ENCODE data around the gene HEG1. TPM values are rescaled to one million over a fixed set of nuclear protein-coding genes. Genes with fewer than 3 reads are reported as not detected.

Gene HEG1
- total and polyA plus RNA-seq, 2 of the 13 experiments (the other 11 are each of a cell fraction or from before 2014, with no cell fraction given): 10.7 to 18.2 TPM

- peak; percentile 60 for TF ChIP-seq ZBTB37 (CRISPR knock-in tag; IDR thresholded peaks at IDR 0.05)
- TF ChIP-seq TBX3 (IDR thresholded peaks at IDR 0.05; ENCODE audit: borderline replicate concordance): peak; percentile 78; the same call in 1 of the 2 replicates
- no peak for TF ChIP-seq BRCA1 (CRISPR knock-in tag; IDR thresholded peaks at IDR 0.05)
- TF ChIP-seq KLF6 (CRISPR knock-in tag; IDR thresholded peaks at IDR 0.05): no peak
- TF ChIP-seq ZBTB10 (CRISPR knock-in tag; IDR thresholded peaks at IDR 0.05; ENCODE audit: borderline replicate concordance): no peak
- peak in 1 of 2 experiments; percentile 66; a peak in 2 of 4 replicates for TF ChIP-seq POLR2A (IDR thresholded peaks at IDR 0.05; ENCODE audit: insufficient read depth in 1 of 2, low read depth in 2 of 2, low read length in 2 of 2)
- no peak for TF ChIP-seq MAFG (CRISPR knock-in tag; IDR thresholded peaks at IDR 0.05)
- 0 out of 2 replicates have a peak, but pooled peaks have one; percentile 14 for TF ChIP-seq ZNF12 (CRISPR knock-in tag; IDR thresholded peaks at IDR 0.05)
- peak; percentile 84 for TF ChIP-seq ARID5B (CRISPR knock-in tag; IDR thresholded peaks at IDR 0.05)
- TF ChIP-seq HHEX (CRISPR knock-in tag; IDR thresholded peaks at IDR 0.05): peak; percentile 37; the same call in 1 of the 2 replicates
- TF ChIP-seq XBP1 (CRISPR knock-in tag; IDR thresholded peaks at IDR 0.05): no peak
- TF ChIP-seq HNRNPLL (IDR thresholded peaks at IDR 0.05; ENCODE audit: low read depth, low read length, poor library complexity, severe bottlenecking): no peak
- TF ChIP-seq TEAD2 (CRISPR knock-in tag; IDR thresholded peaks at IDR 0.05): no peak
- TF ChIP-seq FOSL1 (CRISPR knock-in tag; IDR thresholded peaks at IDR 0.05; ENCODE audit: borderline replicate concordance): peak; percentile 28; the same call in 1 of the 2 replicates
- peak; percentile 70 for TF ChIP-seq ZNF792 (CRISPR knock-in tag; IDR thresholded peaks at IDR 0.05)
- peak; percentile 52; the same call in 1 of the 2 replicates for TF ChIP-seq KAT8 (CRISPR knock-in tag; IDR thresholded peaks at IDR 0.05)
- no peak for TF ChIP-seq ZBTB42 (CRISPR knock-in tag; IDR thresholded peaks at IDR 0.05)
- peak; percentile 67 for TF ChIP-seq ZNF143 (CRISPR knock-in tag; IDR thresholded peaks at IDR 0.05)
- 0 out of 2 replicates have a peak, but pooled peaks have one; percentile 10 for TF ChIP-seq TRIM24 (CRISPR knock-in tag; IDR thresholded peaks at IDR 0.05)
- 0 out of 2 replicates have a peak, but pooled peaks have one; percentile 10 for TF ChIP-seq TFDP1 (CRISPR knock-in tag; IDR thresholded peaks at IDR 0.05; ENCODE audit: borderline replicate concordance)
Observed at GRCh38 chr3:125062904-125063618, 7.3 kb upstream of the HEG1 start (continued).

Data from HepG2 (cell line).